Esophagus squamous epithelium (tissue), 4 donors: ENCODE data around the gene ADPRHL1.

Experiments
- CTCF ChIP-seq, 6 experiments: fragments of 450-650 bp in 4 of 6; fragments of 200-600 bp in 2 of 6; sonication (generic) in 2 of 6; IDR thresholded peaks; one replicate each; pipeline ENCODE4 v1.5.1; 2016 to 2019; ENCODE audit warnings: antibody characterized with exemption in 6 of 6, mild to moderate bottlenecking in 4 of 6, moderate library complexity in 4 of 6
- POLR2A ChIP-seq, 4 donors: fragments of 450-650 bp; IDR thresholded peaks; one replicate each; pipeline ENCODE4 v1.6.1; 2017; ENCODE audit warnings: antibody characterized with exemption in 4 of 4, mild to moderate bottlenecking in 4 of 4, moderate library complexity in 3 of 4

- TF ChIP-seq CTCF (IDR thresholded peaks at IDR 0.05), result no peak
- no peak for TF ChIP-seq POLR2A (IDR thresholded peaks at IDR 0.05)
These were observed 5.7 kb downstream of the ADPRHL1 start for GRCh38 chr13:113447596-113447995.
